Psoas muscle (tissue), 8 donors: ENCODE results near the gene PRKN. TPM values are rescaled to one million over a fixed set of nuclear protein-coding genes. Genes with fewer than 3 reads are reported as not detected.
A peak's percentile ranks its signal among the peaks of the same experiment; 100 is the strongest.

Source experiments
- ATAC-seq, 4 donors: fragments of 200-7000 bp; cut with Tn5 transposase; one replicate each; pipeline ENCODE4 v1.9.1; 2020; ENCODE audit warnings: moderate library complexity in 3 of 4, mild to moderate bottlenecking in 2 of 4
- DNase-seq, 2 donors: peaks; one replicate each; pipeline ENCODE4 v3.0.0-alpha.2; 2020
- H3K27ac ChIP-seq: fragments of 200-600 bp; one replicate; pipeline ENCODE4 v1.8.0; 2022
- H3K27me3 ChIP-seq, 3 donors: fragments of 200-600 bp in 1 of 3; one replicate each; pipeline versions ENCODE4 v1.6.1 to v1.8.0; 2013 to 2022; ENCODE audit warnings: low read length in 2 of 3, mild to moderate bottlenecking in 2 of 3, moderate library complexity in 1 of 3; ENCODE audit not compliant: insufficient read depth in 3 of 3
- H3K36me3 ChIP-seq, 2 donors: fragments of 200-600 bp in 1 of 2; one replicate each; pipeline versions ENCODE4 v1.6.1 to v1.8.0; 2013 to 2022; ENCODE audit warnings: low read depth in 1 of 2, mild to moderate bottlenecking in 1 of 2, moderate library complexity in 1 of 2; ENCODE audit not compliant: insufficient read depth in 1 of 2
- H3K4me1 ChIP-seq: fragments of 200-600 bp; one replicate; pipeline ENCODE4 v1.8.0; 2022
- H3K4me3 ChIP-seq: fragments of 200-600 bp; one replicate; pipeline ENCODE4 v1.8.0; 2022; ENCODE audit warnings: mild to moderate bottlenecking
- H3K9me3 ChIP-seq: fragments of 200-600 bp; one replicate; pipeline ENCODE4 v1.8.0; 2022
- CTCF ChIP-seq: fragments of 200-600 bp; IDR thresholded peaks from one replicate; pipeline ENCODE4 v1.8.0; 2022; ENCODE audit warnings: antibody characterized with exemption
- WGBS, 3 donors: extraction: QIAGEN DNeasy Blood & Tissue Kit; methylation state at CpG; one replicate each; pipeline versions ENCODE4 v1.1.6 to v1.1.7; 2013; 5-methylcytosine and 5-hydroxymethylcytosine counted together
- intact Hi-C, 2 donors: fragments of 100-400 bp; cut with DNase I; formaldehyde crosslinking; loops; one replicate each; pipeline versions ENCODE4 v1.11.0 to v1.14.2; 2022
- polyA plus RNA-seq, 3 donors: library from polyadenylated mRNA; stranded (reverse); fragments of 200-250 nt; gene quantifications; one replicate each; pipeline ENCODE4 v1.2.3, GENCODE V29; 2013
- total RNA-seq, 4 donors: library from RNA; stranded (reverse); fragmentation: NEBNext Ultra II Directional in 2 of 4; extraction: Animal tissue kit (Norgen Biotek cat#: 25700) in 2 of 4; gene quantifications; one replicate each; pipeline versions ENCODE4 v1.2.1 to v1.2.4, GENCODE V29; 2021 to 2023
- donor health status: healthy with polysubstance abuse.
- donor health status: DM: no; HTN: no; CAD: no; lungs with moderate emphysema.
- donor health status: Bipolar disorder and iron deficiency.
- donor health status: healthy.
- donor health status: DM: yes; HTN: yes; CAD: no.
- donor health status: DM: no; HTN: no; CAD: no.
- donor health status: DM: no; HTN: no; CAD: no.
- donor health status: DM: yes; HTN: yes; CAD: no.

The PRKN gene
- total and polyA plus RNA-seq, 7 donors: 1.5 to 19.5 (median 11.7) TPM

GRCh38 chr6:161683400-161683799 is 1044.2 kb downstream of the PRKN start:
- Histone ChIP-seq H3K27ac (no peak overlapping the region), H3K4me3 (no peak overlapping the region), H3K27me3 (no peaks in the 10 kb centered on the region), H3K36me3 (no peaks in the 10 kb centered on the region), H3K9me3 (no peaks in the 10 kb centered on the region), H3K4me1 (no peaks in the 10 kb centered on the region)
- 92 to 95% (median 93%) methylated on average over 5 of the region's 5 CpGs for WGBS, 3 donors
- DNase-seq (no peak), ATAC-seq (no peak)
- TF ChIP-seq CTCF: no peak
- intact Hi-C loops: no loop called here

DNA sequence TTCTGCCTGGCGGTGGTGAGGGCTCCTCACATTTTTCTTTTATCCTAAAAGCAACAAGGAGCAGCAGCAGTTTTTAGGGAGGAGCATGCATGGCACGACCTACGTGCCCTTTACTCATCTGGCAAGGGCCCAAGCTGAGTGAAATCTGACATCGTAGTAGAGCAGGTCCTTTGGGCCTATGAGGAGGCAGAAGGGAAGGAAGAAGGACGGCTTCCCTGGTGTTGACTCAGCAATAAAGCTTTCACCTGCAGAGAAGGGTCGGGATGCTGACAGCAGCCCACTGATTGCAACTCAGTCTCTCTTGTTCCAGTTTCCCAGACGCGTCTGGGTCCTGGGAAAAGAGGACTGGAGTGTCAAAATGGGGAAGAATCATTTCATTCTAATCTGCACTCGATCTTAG is 1044.6 kb downstream of the PRKN start:
- 63 to 73% (median 72%) methylated on average over 9 of the region's 9 CpGs for WGBS, 3 donors
- DNase-seq: no peak

GRCh38 chr6:161679980-161680538 is 1047.5 kb downstream of the PRKN start:
- DNase-seq (no peak), ATAC-seq (no peak)
- intact Hi-C loops: no loop called here
- WGBS, 3 donors: 93 to 96% (median 96%) methylated on average over 13 of the region's 13 CpGs
- H3K27ac ChIP-seq: no peak overlapping the region
- no peaks in the 10 kb centered on the region for H3K4me1 ChIP-seq
- H3K36me3 ChIP-seq: no peaks in the 10 kb centered on the region
- no peak overlapping the region for H3K4me3 ChIP-seq
- no peaks in the 10 kb centered on the region for H3K9me3 ChIP-seq
- no peaks in the 10 kb centered on the region for H3K27me3 ChIP-seq
- TF ChIP-seq CTCF: no peak

More for the DNA sequence above, 1044.6 kb downstream of the PRKN start:
- Histone ChIP-seq H3K9me3 (no peaks in the 10 kb centered on the region), H3K4me1 (no peaks in the 10 kb centered on the region), H3K27ac (no peak overlapping the region), H3K4me3 (no peak overlapping the region), H3K27me3 (no peaks in the 10 kb centered on the region), H3K36me3 (no peaks in the 10 kb centered on the region)
- ATAC-seq: no peak
- TF ChIP-seq CTCF: no peak
- intact Hi-C loops: no loop called here

DNA sequence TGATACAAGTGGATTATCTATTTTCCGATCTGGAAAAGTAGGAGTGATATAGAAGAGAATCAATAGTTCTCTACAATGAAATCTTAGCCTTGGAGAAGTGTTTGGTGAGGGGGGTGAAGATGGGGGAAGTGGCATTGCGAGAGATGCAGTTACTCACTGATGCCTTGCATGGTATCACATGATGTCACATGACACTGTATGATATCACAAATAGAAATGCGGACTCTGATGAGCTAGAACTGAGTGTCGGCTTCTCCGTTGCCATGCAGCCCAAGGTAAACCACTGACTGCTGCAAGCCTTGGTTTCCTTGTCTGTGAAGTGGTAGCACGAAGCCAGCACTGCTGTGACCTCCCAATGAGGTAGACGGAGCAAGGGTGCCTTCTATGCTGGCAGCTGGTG is 1050.4 kb downstream of the PRKN start:
- no peak overlapping the region for H3K4me3 ChIP-seq
- peak in 1 of 4 donors; percentile 50 for ATAC-seq
- no peaks in the 10 kb centered on the region for H3K27me3 ChIP-seq
- no peak for DNase-seq
- intact Hi-C loops: no loop called here
- H3K27ac ChIP-seq: no peak overlapping the region
- H3K36me3 ChIP-seq: no peaks in the 10 kb centered on the region
- no peaks in the 10 kb centered on the region for H3K9me3 ChIP-seq
- 84 to 96% (median 92%) methylated on average over 7 of the region's 7 CpGs for WGBS, 3 donors
- no peaks in the 10 kb centered on the region for H3K4me1 ChIP-seq
- no peak for TF ChIP-seq CTCF

- TF ChIP-seq CTCF: no peak
- WGBS, 3 donors: 96 to 100% (median 96%) methylated on average over 3 of the region's 3 CpGs
- ATAC-seq: no peak
Observed at GRCh38 chr6:161676586-161676985, 1051.0 kb downstream of the PRKN start.

More at GRCh38 chr6:161676586-161676985, 1051.0 kb downstream of the PRKN start:
- H3K9me3 ChIP-seq: no peaks in the 10 kb centered on the region
- no peak overlapping the region for H3K27ac ChIP-seq
- no peak for DNase-seq
- H3K27me3 ChIP-seq: no peaks in the 10 kb centered on the region
- intact Hi-C loops: no loop called here
- H3K4me3 ChIP-seq: no peak overlapping the region
- H3K36me3 ChIP-seq: no peaks in the 10 kb centered on the region
- no peaks in the 10 kb centered on the region for H3K4me1 ChIP-seq
